DMS114 treated with DMSO at 0.1 percent for 48 hours (cell line): ENCODE data around the gene RYR1.
"Not testable (repeated sequence)": the region's sequence is repeated elsewhere in the genome, so short reads cannot be mapped to it uniquely, and the experiment has no call there.

ENCODE experiments used
- DNase-seq: peaks from one replicate; lab custom pipeline; 2025; ENCODE audit not compliant: unreplicated experiment; lab: John Stamatoyannopoulos, UW

The RYR1 gene

DNA sequence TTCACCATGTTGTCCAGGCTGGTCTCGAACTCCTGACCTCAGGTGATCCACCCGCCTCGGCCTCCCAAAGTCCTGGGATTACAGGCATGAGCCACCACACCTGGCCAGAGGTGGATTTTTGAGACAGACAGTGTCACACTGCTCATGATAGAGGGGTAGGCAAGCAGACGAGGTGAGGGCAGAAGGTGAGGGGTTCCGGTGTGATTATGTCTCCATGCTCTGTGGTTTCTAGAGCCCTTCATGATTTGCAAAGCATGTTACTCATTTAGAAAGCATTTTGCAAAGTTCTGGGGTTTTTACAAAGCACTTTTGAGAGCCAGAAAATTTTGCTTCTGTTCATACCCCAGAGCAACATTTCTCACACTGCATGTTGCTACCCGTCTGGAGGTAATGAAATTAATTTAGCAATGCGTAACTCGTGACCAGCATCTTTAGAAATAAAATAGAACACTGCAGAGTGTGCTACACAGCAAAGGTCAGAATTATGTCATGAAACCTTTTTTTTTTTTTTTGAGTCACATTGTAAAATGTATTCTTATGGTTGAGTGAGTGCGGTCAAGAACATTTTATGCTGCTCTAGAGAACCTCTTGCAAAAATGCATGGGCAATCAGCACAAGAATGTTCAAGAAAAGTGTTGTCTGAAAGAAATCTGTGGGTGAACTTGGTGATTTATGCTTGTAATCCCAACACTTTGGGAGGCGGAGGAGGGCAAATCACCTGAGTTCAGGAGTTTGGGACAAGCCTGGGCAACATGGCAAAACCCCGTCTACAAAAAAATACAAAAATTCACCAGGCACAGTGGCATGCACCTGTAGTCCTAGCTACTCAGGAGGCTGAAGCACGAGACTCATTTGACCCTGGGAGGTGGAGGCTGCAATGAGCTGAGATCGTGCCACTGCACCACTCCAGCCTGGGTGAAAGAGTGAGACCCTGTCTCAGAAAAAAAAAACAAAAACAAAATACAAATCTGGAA is 126.2 kb downstream of the RYR1 start:
- DNase-seq: no peak

DNA sequence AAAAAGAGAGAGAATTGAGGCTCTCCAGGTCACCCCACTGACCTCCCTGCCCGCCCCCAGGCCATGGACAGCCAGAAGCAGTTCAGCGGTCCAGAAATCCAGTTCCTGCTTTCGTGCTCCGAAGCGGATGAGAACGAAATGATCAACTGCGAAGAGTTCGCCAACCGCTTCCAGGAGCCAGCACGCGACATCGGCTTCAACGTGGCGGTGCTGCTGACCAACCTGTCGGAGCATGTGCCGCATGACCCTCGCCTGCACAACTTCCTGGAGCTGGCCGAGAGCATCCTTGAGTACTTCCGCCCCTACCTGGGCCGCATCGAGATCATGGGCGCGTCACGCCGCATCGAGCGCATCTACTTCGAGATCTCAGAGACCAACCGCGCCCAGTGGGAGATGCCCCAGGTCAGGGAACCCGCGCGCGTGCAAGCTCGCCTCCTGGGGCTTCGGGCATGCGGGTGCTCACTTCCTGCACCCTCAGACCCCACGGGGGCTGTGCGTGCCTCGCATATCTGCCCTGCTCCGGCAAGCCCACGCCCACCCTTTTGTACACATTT is 127.6 kb downstream of the RYR1 start:
- no peak for DNase-seq

DNA sequence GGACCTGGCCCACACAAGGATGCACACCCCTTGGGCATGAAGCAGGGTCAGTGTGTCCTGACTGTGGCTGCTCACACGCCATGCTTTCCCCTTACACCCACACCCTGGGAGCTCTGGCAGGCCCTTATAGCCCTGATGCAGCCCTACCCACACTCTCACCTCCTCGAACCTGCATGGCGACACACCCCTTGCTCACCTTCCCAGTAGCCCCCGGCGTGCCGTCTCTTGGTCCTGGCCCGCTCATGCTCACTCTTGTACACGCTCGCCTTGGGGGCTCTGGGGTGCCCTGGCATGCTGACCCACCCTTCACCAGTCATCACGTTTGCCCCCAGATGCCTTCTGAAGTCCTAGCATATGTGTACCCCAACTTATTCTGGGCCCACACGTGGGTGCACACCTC is 128.2 kb downstream of the RYR1 start:
- no peak for DNase-seq

DNA sequence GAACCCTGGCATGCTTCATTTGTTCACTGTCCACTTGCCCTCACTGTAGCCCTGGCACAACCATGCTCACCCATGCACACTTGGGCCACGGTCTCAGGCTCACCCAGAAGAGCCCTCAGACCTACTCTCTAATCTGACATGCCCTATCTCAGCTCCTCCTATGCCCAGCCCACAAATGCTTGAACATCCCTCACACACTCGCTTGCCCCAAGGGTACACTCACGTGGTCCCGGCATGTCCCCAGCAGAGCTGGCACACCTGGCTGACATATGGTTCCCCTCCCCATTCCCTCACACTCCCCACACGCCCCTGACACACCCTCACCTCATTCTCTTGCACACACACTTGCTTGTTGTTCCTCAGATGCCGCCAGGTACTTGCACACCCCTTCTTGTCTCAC is 128.6 kb downstream of the RYR1 start:
- DNase-seq: no peak

DNA sequence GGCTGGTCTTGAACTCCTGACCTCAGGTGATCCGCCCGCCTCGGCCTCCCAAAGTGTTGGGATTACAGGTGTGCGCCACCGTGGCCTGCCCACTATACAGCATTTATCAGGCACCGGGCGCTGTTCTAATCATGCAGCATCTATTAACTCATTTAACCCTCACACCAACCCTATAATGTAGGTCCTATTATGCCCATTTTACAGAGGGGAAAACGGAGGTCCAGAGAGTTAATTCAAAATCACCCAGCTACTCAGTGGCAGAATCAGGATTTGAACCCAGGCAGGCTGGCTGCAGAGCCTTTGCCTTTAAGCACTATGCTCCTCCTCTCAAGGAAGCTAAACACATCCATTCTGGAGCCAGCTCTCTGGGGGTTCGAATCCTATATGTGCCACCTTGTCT is 130.0 kb downstream of the RYR1 start:
- no peak for DNase-seq

DNA sequence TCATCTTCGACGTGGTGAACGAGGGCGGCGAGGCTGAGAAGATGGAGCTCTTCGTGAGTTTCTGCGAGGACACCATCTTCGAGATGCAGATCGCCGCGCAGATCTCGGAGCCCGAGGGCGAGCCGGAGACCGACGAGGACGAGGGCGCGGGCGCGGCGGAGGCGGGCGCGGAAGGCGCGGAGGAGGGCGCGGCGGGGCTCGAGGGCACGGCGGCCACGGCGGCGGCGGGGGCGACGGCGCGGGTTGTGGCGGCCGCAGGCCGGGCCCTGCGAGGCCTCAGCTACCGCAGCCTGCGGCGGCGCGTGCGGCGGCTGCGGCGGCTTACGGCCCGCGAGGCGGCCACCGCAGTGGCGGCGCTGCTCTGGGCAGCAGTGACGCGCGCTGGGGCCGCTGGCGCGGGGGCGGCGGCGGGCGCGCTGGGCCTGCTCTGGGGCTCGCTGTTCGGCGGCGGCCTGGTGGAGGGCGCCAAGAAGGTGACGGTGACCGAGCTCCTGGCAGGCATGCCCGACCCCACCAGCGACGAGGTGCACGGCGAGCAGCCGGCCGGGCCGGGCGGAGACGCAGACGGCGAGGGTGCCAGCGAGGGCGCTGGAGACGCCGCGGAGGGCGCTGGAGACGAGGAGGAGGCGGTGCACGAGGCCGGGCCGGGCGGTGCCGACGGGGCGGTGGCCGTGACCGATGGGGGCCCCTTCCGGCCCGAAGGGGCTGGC is 131.6 kb downstream of the RYR1 start:
- no peak for DNase-seq

DNA sequence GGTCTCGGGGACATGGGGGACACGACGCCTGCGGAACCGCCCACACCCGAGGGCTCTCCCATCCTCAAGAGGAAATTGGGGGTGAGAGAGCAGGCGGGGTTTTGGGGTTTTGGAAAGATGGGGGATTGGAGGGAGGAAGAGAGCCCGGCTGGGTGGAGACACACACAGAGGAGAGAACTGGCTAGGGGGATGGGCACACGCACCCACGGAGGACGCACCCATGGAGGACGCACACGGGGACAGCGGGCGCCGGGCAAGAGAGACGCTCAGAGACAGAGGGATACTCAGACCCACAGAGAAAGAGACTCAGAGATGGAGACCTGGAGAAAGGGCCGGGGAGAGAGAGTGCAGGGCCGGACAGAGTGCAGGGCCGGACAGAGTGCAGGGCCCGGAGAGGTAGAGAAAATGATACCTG is 132.2 kb downstream of the RYR1 start:
- DNase-seq: no peak

DNA sequence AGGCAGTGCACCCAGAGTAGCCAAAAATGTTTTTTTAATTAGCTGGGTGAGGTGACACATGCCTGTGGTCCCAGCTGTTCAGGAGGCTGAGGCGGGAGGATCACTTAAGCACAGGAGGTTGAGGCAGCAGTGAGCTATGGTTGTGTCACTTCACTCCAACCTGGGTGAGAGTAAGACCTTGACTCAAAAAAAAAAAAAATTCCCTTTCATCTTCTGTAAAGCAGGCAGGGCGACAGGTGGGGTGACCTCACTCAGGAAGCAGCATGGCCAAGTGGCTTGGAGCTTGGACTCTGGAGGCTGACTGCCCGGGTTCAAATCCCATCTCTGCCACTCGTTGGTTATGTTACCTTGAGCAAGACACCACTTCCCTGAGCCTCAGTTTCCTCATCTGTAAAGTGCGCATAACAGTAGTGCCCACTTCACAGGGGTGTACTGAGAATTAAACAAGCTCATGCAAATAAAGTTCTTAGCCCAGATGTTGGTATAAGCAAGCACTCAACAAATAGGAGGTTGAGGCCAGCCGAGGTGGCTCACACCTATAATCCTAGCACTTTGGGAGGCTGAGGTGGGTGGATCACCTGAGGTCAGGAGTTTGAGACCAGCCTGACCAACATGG is 136.0 kb downstream of the RYR1 start:
- no peak for DNase-seq

DNA sequence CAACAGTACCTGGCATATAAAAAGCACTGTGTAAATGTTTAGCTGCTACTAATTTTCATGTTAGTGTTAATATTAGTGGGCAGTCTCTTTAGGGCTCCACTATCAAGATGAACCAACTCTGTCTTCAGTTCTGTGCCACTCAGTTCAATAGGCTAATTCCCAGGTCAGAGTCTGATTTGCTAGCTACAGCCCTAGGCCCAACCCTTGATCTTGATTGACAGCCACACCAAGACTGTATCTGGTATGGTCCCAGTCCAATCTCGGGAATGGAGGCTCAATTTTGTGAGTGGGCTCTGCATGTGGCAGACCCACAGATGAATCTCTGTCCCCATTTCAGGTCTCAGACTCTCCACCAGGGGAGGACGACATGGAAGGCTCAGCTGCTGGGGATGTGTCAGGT is 138.2 kb downstream of the RYR1 start:
- DNase-seq: no peak

DNA sequence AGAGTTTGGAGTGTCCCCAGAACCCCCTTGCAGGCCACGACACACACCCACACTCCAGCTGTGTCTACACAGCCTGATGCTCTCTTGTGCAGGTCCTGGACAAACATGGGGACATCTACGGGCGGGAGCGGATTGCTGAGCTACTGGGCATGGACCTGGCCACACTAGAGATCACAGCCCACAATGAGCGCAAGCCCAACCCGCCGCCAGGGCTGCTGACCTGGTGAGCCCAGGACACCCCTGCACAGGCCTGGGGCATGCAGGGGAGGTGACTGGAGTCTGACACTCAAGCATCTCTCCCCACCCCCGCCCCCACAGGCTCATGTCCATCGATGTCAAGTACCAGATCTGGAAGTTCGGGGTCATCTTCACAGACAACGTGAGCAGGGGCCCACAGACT is 144.3 kb downstream of the RYR1 start:
- no peak for DNase-seq

DNA sequence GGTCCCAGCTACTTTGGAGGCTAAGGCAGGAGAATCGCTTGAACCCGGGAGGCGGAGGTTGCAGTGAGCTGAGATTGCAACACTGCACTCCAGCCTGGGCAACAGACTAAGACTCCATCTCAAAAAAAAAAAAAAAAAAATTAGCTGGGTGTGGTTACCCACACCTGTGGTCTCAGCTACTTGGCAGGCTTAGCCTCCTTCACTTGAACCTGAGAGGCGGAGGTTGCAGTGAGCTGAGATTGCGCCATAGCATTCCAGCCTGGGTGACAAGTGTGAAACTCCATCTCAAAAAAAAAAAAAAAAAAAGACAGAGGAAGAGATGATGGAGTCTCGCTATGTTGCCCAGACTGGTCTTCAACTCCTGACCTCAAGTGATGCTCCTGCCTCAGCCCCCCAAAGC is 145.8 kb downstream of the RYR1 start:
- DNase-seq: not testable (repeated sequence)

DNA sequence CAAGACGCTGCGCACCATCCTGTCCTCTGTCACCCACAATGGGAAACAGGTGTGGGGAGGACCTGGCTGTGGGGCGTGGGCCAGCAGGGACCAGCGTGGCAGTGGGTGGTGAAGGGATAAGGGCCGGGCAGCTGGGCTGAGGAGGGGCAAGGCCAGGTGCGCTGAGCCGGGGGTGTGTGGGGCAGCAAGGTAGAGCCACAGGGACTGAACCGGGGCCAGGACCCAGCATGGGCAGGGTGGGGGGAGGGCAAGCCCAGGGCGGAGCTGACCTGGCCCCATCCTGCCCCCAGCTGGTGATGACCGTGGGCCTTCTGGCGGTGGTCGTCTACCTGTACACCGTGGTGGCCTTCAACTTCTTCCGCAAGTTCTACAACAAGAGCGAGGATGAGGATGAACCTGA is 146.6 kb downstream of the RYR1 start:
- DNase-seq: no peak

DNA sequence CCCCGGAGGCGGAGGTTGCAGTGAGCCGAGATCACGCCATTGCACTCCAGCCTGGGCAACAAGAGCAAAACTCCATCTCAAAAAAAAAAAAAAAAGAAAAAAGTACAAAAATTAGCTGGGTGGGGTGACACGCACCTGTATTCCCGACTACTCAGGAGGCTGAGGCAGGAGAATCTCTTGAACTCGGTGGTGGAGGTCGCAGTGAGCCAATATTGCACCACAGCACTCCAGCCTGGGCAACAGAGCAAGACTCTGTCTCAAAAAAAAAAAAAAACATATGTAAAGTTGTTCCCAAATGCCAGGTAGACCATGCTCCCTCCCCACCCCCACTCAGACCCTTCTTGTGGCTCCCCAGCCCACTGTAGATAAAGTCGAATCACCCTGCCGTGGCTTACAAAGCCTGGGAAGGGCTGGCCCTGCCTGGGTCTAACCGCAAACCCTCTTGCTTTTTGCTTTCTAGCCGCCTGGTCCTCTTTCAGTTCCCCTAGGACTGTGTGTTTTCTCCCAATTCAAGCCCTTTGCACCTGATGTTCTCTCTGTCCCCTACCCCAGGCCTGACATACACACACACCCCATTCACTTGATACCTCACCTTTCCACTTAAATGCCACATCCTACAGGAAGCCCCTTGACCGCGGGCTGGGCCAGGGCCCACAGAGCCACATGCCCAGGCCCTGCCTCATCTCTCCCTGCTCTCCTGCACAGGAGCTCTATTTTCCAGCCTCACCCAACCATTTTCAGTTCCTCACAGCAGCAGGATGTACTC is 149.9 kb downstream of the RYR1 start:
- no peak for DNase-seq

DNA sequence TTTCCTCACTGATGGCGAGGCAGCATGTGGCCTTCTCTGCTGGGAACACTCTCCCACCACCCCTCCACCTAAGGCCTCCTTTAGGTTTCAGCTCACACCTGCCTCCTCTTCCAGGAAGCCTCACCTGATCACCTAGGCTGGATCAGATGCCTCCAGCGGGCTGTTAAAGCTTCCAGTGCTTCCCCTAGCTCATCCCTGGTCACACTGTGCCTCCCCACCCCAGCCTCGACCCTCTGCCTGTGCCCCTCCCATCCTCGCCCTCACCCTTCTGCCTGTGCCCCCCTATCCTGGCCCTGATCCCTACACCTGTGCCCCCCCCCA is 150.5 kb downstream of the RYR1 start:
- DNase-seq: no peak

DNA sequence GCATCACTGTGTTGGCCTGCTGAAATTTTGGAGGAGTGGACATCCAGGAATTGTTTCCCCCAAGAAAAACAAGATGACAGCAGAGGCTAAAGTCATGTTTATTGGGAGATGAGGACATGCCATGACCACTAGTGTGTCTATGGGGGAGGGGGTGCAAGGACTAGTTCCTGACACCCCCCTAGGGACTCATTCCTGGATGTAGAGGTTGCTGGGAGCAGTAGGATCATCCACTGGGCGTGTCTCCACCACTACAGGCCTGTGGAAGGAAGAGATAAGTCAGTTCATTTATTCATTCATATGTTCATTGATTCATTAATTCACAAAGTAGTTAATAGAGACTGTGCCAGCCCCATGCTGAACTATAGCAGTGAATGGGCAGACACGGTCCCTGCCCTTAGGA is 154.1 kb downstream of the RYR1 start:
- no peak for DNase-seq

DNA sequence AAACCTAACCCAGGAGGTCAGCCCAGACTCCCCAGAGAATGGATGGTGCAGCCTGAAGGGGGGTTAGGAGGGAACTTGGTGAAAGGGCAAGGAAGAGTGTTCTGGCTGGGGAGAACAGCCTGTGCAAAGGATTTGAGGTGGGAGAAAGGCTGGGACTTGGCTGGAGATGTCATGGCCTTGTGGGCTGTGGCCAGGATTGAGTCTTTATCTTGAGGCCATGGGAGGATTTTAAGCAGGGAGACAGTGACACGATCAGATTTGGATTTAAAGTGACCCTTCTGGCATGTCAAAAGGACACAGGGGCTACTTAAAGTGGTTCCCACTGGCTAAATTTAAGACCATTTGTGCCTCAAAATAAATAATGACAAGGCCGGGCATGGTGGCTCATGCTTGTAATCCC is 154.6 kb downstream of the RYR1 start:
- no peak for DNase-seq

DNA sequence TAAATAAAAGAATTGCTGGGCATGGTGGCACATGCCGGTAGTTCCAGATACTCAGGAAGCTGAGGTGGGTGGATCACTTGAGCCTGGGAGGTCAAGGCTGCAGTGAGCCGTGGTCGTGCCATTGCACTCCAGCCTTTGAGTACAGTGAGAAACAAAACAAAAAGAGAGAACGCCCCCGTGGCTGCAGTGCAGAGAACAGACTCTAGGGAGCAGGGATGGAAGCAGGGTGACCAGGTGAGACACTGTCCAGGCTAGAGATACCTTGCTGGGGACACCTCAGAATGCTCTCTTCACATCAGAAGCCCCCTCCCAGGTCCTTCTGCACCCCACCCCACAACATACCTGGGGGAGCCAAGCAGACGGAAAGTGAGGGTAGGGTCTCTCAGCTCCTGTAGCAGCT is 159.4 kb downstream of the RYR1 start:
- no peak for DNase-seq

DNA sequence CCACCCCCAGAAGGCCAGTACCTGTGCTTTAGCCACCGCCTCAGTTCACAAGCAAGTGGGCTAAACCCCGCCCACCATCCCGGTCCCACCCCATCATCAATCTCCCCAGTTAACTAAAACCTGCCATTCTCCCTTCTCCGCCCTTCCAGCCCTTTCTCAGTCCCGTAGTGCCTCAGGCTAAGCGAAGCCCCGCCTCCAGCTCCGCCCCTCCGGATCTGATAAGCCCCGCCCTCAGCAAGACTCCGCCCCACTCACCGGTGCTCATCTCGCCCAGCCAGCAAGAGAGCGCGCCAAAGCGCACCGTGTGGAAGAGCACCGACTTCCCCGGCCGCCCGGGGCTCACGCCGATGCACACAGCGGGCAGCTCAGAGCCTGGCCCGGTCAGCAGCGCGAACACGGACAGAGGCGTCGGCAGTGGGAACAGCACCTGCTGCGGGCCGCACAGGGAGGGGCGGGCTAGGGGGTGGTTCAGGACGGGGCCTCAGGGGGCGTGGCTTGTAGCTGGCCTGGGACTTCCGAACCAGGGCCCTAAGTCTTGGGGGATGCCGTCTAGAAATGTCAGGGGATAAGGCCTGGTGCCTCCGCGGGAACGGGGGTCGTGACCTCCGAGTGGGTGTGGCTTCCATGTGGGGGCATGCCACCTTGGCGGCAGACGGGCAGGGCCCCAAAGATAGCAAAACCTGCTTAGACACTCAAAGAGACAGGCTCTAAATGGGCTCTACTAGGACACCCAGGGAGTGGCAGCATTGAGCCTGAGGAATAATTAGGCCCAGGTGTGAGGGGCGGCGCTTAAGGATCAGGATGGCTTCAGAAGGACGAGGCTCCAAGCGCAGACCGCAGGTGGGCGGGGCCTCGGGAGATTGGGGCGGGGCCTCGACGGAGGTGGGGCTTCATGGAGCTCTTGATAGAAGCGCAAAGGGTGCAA is 162.8 kb downstream of the RYR1 start:
- DNase-seq: peak; percentile 51

DNA sequence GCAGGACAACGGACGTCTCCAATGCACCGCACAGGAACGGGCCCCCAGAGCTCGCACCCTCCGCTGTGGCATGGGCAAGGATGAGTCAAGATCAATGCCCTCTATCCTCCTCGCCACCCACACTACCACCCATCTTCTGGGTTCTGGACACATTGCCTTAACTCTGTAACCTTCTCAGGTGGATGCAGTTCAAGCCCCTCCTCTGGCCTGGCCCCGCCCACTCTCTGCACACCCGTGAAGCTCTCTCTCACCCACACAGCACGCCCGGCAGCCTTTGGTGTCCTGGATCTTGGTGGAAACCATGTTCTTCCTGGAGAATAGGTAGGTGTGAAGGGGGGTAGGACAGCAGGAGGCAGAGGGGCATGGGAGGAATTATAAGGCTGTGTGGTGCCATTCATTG is 163.6 kb downstream of the RYR1 start:
- no peak for DNase-seq

DNA sequence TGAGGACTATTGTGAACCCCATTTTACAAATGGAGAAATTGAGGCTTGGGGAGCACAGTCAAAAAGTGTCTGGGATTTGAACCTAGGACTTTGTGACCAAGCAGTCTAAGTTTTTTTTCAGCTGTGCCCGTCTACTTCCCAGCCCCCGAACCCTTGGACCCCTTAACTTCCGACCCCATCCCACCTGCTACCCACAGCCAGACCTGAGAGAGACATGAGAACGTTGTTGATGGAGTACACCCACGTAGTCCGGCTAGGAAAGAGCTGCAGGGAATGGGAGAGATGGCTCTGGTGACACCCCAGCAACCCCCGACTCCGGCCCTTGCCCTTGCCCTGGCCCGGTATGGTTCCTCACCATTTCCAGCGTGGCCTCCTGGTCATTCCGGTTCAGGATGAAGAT is 166.2 kb downstream of the RYR1 start:
- DNase-seq: no peak
